GM20000 (cell line): ENCODE measurements around the gene TBC1D2.

Experiments
- DNase-seq: peaks from one replicate; pipeline ENCODE4 v3.0.0; 2012; ENCODE audit warnings: low spot score
- TF ChIP-seq, protein P1 (sequence below): IDR thresholded peaks from 2 replicates; pipeline ENCODE4 v1.5.1; 2012; ENCODE audit warnings: mild to moderate bottlenecking, control low read depth; ENCODE audit errors: extremely low read depth, missing control alignments

Gene TBC1D2

DNA sequence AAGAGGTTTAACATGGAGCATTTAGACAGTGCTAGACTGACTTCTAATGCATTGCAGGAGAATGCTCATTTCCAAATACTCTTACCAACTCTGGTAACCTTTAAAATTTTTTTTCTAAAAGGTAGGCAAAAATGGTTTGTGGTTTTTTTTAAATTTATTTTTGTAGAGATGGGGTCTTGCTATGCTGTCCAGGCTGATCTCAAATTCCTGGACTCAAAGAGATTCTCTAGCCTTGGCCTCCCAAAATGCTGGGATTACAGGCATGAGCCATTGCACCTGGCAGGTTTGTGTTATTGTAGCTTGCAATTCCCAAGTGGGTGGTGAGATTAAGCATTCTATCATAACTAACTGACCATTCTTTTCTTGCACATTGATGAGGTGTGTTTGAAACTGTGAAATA is 43.0 kb upstream of the TBC1D2 start:
- DNase-seq, result no peak
- TF ChIP-seq, protein P1, sequence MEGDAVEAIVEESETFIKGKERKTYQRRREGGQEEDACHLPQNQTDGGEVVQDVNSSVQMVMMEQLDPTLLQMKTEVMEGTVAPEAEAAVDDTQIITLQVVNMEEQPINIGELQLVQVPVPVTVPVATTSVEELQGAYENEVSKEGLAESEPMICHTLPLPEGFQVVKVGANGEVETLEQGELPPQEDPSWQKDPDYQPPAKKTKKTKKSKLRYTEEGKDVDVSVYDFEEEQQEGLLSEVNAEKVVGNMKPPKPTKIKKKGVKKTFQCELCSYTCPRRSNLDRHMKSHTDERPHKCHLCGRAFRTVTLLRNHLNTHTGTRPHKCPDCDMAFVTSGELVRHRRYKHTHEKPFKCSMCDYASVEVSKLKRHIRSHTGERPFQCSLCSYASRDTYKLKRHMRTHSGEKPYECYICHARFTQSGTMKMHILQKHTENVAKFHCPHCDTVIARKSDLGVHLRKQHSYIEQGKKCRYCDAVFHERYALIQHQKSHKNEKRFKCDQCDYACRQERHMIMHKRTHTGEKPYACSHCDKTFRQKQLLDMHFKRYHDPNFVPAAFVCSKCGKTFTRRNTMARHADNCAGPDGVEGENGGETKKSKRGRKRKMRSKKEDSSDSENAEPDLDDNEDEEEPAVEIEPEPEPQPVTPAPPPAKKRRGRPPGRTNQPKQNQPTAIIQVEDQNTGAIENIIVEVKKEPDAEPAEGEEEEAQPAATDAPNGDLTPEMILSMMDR, result no peak

DNA sequence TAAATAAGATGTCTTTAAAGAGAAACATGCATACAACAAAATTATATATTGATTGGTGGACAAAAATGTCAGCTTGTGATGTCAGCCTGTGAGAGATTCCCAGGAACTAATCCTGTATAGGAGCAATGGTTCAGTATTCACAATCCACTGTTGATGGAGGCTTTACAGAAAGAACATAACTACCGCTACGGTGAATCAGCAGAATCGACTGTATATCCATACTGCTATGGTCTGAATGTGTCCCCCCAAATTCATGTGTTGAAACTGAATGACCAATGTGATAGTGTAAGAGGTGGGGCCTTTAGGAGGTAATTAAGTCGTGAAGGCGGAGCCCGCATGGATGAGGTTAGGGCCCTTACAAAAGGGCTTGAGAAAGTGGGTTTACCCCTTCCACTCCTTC is 40.4 kb upstream of the TBC1D2 start:
- DNase-seq, result no peak
- TF ChIP-seq, protein P1, result no peak

DNA sequence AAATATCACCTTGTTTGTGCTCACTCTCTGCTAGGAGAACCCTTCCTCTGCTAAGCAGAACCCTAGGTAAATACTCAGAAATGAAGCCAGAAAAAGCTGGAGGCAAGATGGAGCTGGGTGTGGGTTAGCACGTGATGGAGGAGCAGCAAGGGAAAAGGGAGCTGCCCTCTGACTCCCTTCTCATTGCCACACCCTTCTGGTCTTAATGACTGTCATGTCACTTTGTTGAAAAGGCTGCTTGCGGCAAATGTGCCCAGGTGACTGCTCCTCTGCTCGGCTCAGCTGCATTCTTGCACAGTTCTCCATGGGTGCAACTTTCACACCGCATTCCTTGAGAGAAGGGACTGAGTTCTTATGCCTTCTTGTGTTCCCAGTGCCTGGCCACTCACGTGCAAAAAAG is 36.4 kb upstream of the TBC1D2 start:
- DNase-seq, result no peak
- TF ChIP-seq, protein P1, result no peak

DNA sequence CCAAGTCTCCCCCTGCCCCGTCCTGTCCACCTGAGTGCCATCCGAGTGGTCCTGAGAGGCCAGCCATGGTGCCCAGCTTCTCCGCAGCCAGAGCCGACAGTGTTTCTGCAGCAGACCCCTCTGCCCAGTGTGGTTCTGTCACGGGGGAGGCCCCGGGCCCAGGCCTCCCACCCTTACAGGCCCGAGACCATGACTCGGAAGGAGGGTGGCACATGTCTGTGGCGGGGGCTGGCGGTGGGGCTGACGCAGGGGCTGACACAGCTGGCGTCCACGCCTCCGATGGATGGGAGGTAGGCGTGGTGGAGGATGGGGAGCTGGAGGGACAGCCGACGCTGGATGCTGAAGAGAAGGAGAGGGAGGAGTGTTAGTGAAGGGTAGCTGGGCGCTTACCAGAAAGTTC is 35.0 kb upstream of the TBC1D2 start:
- TF ChIP-seq, protein P1, result no peak
- DNase-seq, result no peak

DNA sequence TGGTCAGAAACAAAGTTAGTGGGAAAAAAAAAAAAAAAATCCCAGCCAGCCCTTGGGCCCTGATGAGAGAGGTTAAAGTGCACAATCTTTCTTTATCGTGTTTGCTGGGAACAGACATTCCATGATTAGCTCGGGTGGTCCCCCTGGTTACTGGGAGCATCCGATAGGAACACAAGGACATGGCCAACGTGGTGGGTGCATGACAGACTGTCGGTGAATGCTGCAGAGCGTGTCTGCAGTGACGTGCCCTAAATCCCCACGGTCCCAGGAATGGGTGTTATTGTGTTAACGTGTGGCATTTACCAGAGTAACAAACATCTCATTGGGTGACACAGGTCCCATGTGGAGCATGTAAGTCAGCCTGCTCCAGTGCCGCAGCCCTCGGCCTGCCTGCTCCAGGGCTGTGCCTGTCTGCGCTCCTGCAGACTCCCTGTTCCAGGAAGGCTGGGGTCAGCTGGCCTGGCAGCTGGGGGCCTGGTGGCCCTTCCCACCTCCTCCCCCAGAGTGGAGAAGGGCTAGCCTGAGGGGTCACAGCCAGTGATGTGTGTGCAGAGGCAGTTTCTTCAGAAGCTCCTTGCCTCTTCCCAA is 34.3 kb upstream of the TBC1D2 start:
- TF ChIP-seq, protein P1, result no peak
- DNase-seq, result no peak

DNA sequence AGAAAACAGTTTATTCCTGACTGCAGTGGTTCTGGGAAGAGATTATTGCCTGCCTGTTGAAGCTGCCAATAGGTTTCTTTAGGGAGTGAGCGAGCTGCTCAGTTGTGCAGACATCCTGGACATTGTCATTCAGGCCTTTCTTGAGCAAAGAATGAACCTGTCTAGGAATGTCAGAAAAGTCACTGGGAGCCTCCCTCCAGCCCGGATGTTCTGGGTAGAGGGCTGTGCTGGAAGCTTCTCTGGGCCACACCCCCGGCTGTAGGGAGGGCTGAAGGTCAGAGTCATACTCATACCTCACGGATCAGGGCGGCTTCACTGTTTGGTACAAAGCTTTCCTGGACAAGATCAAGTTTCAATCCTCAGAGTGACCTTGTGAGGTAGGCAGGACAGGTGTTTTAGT is 33.4 kb upstream of the TBC1D2 start:
- TF ChIP-seq, protein P1, result no peak
- DNase-seq, result no peak

DNA sequence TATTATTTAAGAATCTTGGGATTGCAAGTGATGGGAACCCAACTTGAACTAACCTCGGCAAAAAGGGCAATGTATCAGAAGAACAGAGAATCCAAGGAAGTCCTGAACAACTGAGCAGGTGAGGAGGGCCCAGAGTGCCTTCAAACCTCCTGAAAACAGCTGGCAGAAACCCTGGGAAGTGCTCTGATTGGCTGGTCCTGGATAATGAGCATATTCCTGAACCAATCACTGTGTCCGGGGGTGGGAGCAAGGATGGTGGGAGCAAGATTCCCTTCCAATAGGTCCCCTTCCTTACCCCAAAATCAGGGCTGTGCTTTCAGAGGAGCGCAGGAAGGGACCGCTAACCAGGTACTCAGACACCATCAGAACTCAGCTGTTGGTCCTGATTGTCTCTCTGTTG is 31.9 kb upstream of the TBC1D2 start:
- no peak for DNase-seq
- TF ChIP-seq, protein P1, result no peak
